Stimulated activated CD8-positive, alpha-beta memory T cell treated with anti-CD3 and anti-CD28 coated beads, Interleukin-15, amount 100 ng/mL, for 24 hours (primary cell): ENCODE results near the gene ORC5.
"Not testable (repeated sequence)": the region's sequence is repeated elsewhere in the genome, so short reads cannot be mapped to it uniquely, and the experiment has no call there.

ENCODE experiments used
- DNase-seq: peaks from one replicate; pipeline ENCODE4 v3.0.0-alpha.2; 2020; ENCODE audit warnings: low read depth

ORC5 gene

DNA sequence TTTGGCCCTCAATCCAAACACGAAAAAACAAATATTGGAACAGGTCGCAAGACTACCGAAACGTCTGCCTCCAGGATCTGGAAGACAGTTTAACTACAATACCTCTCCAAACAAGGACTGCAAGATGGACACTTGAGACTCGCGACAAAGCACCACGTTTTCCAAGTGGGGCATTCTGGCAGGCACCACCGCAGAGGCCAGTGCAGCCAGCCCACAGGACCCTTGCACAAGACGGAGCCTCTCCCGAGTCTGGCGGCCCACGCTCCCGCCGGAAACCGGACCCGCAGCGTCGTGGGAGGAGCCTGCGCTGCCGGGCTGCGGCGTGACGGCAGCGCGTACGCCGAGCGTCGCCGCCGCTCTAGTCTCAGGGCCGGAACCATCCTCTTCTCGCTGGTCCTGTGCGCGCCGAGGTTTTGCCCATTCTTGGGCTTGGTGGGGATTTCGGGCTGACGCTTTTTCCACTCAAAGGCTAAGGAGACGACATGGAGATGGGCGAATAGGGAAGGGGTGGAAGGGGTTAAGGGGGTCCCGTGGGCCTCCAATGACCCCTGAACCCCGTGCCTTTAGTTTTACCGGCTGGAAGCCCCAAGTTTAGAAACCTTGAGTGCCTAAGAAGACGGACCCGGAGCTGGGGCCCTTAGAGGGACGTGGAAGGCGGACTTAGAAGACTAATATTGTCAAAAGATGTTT lies at the start of gene ORC5:
Gene ORC5 (minus strand): TSS at position 283 of the 690 bp plus-strand sequence. CDS start 109 bp downstream, at position 174.
- peak; percentile 60 for DNase-seq

DNA sequence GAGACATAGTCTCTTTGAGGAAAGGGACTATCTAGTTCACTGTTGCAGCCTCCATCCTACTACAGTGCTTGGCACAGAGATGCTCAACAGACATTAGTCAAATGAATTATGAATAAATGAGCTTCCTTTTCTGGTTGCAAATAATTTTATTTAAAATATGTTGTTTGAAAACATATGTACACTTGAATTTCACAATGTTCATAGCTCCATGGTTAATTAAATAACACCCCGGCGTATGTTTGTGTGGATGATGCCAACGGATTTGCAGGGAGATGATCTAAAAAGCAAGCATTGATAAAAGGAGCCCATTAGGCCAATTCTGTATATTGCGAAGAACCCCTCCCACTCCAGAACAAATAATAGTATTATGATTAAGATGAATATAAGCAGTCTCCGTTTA lies 47.8 kb upstream of the ORC5 start:
- DNase-seq = no peak

DNA sequence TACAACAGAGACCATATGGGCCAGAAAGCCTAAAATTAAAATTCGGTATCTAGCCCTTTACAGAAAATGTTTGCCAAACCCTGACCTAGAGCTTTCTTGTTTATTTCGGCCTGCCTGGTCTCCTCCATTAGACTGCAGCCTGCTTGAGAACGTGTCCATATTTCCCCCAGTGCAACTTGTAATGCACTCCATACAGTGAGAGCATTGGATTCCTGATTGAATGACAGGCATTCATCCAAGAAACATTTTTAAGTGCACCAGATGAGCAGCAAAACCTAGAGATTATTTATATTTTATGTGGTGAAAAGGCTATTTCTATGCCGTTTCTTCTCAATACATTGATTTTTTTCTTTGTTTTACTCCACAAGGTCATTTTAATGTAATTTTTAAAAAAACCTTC lies 47.4 kb upstream of the ORC5 start:
- DNase-seq = no peak

- DNase-seq = no peak
Measured at GRCh38 chr7:104254696-104255095, 46.9 kb upstream of the ORC5 start.

GRCh38 chr7:104252409-104253134 lies 44.8 kb upstream of the ORC5 start:
- DNase-seq = no peak

DNA sequence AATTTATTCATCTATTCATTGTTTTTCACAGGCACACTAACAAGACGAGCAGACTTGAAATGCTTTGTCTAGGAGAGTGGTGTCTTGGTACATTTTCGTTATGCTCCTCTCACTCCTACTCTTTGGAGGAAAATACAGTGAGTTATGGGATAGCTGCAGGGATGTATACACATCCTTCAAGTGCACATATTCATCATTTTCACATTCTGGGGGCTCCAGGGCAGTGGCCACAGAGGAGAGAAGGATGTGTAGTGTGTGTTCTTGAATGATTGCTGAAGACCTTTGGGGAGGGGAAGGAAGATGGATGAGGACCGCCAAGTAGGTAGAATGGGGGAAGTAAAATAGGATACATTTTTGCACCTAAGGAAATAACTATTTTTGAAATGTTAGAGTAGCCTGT lies 34.8 kb upstream of the ORC5 start:
- no peak for DNase-seq

- no peak for DNase-seq
Measured at GRCh38 chr7:104241538-104242209, 33.9 kb upstream of the ORC5 start.

- DNase-seq = no peak
Measured at GRCh38 chr7:104241135-104241534, 33.3 kb upstream of the ORC5 start.

GRCh38 chr7:104240401-104240800 lies 32.6 kb upstream of the ORC5 start:
- no peak for DNase-seq

DNA sequence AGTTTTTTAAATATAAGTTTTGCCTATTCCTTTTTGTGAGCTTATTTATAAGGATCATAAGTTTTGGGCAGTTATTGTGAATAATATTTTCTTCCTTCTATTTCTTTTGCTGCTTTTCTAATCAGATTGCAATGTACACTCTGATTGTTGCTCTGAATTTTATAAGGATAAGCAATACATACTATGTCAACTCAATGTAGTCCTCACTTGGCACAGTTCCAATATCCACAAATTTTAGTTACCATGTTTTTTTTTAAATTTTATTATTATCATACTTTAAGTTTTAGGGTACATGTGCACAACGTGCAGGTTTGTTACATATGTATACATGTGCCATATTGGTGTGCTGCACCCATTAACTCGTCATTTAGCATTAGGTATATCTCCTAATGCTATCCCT lies 27.2 kb upstream of the ORC5 start:
- DNase-seq = not testable (repeated sequence)

GRCh38 chr7:104231054-104232046 lies 23.5 kb upstream of the ORC5 start:
- DNase-seq = no peak

DNA sequence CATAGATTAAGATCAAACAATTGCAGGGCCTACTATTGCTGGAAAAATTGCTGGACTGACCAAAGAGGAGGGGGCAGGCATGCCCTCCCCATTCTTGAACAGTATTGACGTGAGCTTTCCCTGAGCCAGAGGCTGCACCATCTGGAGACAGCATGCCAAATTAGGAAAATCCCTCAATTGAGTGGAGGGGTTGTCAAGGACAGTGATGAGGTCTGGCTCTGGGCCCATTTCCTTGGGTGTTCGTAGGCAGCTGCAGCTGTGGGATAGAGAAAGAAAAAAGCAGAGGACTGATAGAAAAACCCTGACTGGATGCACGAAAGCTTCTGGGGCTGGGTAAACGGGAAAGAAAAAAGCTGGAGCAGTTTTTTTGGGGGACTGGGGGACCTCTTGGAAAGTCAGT lies 22.8 kb upstream of the ORC5 start:
- DNase-seq = no peak

DNA sequence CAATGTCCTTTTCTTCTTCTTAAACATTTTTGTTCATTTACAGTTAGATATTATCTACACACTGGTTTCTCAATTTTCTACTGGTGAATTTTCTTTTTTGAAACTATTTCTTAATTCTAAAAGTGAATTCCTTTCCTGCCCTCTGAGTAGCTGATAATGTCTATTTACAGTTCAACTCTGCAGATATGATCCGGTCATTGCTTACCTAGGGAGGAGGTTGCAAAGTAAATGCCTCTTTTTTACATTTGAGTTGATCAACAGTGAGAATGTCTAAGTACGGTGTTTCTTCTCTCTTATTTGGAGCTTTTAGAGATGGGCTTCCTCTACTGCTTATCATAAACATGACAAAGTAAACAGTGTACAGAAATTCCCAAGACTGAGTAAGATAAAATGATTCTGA lies 20.6 kb upstream of the ORC5 start:
- no peak for DNase-seq

- no peak for DNase-seq
Measured at GRCh38 chr7:104225451-104225850, 17.6 kb upstream of the ORC5 start.

- no peak for DNase-seq
Measured at GRCh38 chr7:104217620-104218019, 9.8 kb upstream of the ORC5 start.

DNA sequence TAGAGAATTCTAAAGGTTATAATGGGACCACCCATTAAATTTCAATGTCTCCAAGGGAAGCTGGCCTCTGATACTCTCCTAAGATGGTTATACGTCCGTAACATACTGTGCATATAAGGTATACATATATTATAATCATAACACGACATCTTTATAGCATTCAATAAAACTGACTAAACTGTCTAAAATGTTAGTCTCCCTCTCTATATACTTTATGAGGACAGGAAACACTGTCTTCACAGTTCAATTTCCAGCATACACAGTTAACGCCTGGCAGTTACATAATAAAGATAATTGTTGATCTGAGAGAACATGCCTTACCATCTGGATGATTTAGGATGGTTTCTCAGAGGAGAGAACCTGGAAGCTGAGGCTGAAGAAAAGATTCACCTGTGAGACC lies 1.2 kb upstream of the ORC5 start:
- DNase-seq = no peak

GRCh38 chr7:104208421-104208780 lies 588 bp upstream of the ORC5 start:
- DNase-seq = no peak

DNA sequence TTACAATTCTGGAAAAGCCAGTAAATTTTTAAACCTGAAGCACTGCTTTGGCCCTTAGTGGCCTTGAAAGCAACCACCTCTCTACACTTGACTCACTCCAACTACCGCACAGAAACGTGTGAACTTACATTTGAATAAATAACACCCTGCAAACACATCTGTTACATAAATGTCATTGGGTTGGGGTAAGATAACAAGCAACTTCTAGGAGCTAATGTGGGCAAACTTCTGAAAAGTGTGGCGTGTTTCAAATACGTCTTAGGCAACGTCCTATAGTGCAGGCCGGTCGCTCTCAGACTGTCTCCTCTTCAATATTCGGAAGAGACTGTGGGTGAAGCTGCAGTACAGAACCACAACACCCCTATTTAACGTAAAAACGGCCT lies 474 bp downstream of the ORC5 start:
- DNase-seq = no peak

DNA sequence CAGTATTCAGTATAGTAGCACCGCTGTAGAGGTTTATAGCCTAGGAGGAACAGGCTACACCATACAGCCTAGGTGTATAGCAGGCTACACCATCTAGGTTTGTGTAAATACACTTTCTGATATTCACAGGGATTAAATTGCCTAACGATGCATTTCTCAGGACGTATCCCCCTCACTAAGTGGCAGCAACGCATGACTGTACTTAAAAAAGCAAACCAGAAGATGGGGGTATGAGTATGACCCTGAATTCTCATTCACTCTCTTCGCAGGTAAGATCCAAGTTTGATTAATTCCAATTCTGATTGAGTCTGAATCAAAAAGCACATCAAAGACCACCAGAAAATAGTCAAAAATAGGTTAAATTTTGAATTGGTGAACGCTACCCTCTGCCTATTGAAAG lies 972 bp downstream of the ORC5 start:
- DNase-seq = no peak

DNA sequence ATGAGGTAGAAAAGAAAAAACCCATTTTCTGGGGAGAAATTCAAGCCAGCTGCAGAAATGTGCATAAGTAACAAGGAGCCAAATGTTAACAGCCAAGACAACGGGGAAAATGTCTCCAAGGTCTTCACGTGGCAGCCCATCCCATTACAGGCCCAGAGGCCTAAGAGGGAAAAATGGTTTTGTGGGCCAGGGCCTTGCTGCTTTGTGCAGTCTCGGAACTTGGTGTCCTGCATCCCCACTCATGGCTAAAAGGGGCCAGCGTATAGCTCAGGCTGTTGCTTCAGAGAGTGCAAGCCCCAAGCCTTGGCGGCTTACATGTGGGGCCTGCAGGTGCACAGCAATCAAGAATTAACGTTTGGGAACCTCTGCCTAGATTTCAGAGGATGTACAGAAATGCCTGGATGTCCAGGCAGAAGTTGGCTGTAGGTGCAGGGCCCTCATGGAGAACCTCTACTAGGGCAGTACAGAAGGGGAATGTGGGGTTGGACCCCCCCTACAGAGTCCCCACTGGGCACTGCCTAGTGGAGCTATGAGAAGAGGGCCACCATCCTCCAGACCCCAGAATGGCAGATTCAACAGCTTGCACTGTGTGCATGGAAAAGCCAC lies 9.0 kb downstream of the ORC5 start:
- no peak for DNase-seq

DNA sequence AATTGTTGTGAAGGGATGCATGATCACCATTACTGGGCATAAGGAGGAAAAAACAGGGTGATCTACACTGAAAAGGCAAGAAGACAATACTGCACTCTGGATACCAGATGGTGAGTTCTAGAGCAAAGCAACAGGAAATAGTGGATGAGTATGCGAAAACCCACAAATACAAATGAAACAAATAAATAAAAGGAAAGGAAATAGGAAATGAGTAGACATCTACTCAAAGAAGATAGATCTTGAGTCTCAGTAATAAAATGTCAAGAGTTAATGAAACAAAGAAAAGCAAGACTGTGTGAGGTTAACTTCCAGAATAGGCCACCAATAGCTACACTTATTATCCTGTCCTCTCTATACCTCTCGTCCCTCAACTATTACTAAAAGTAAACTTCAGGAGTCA lies 11.7 kb downstream of the ORC5 start:
- DNase-seq = no peak

GRCh38 chr7:104192434-104192833 lies 15.4 kb downstream of the ORC5 start:
- DNase-seq = no peak
